ENCODE measurements around the gene CD8B. TPM values are rescaled to one million over a fixed set of nuclear protein-coding genes. Genes with fewer than 3 reads are reported as not detected.

The CD8B gene
- total and polyA plus RNA-seq, 8 donors: 0.23 to 0.92 (median 0.67) TPM; not detected in 1

Other genes with a start within 250 kb of the CD8B start
- 10 to 100 TPM; 17.4 to 28.4 (median 21.8) TPM for gene RNF103, start 238.0 kb downstream of the CD8B start, total RNA-seq
- gene RNF103, start 238.0 kb downstream of the CD8B start, polyA plus RNA-seq: 10 to 100 TPM; 18.4 to 23.9 TPM
- 10 to 100 TPM in 5 of 6 donors, 1 to 10 TPM in 1; 9.9 to 19.4 (median 14.1) TPM for gene RMND5A, start 141.6 kb downstream of the CD8B start, total RNA-seq
- 1 to 10 TPM; 5.1 to 6.3 TPM for gene RMND5A, start 141.6 kb downstream of the CD8B start, polyA plus RNA-seq
- 1 to 10 TPM in 4 of 6 donors, under 1 TPM in 2; 0.39 to 2.0 (median 1.1) TPM for gene CD8A, start 71.0 kb downstream of the CD8B start, total RNA-seq
- gene CD8A, start 71.0 kb downstream of the CD8B start, polyA plus RNA-seq: 1 to 10 TPM; 1.2 to 1.4 TPM
- 1 to 10 TPM in 1 of 6 donors, under 1 TPM in 3, not detected in 2; 0.22 to 3.7 (median 0.52) TPM for gene RGPD1, start 80.2 kb upstream of the CD8B start, total RNA-seq
- gene RGPD1, start 80.2 kb upstream of the CD8B start, polyA plus RNA-seq: 1 to 10 TPM in 1 of 2 donors, under 1 TPM in 1; 0.53 to 6.4 TPM
- 1 to 10 TPM in 5 of 6 donors, under 1 TPM in 1; 0.38 to 3.7 (median 1.2) TPM for gene PLGLB1, start 160.0 kb upstream of the CD8B start, total RNA-seq
- 1 to 10 TPM; 3.0 to 7.4 TPM for gene PLGLB1, start 160.0 kb upstream of the CD8B start, polyA plus RNA-seq

Data from pancreas (tissue), 8 donors.